AG04450 (cell line): ENCODE data around the gene SEMA5A. TPM values are rescaled to one million over a fixed set of nuclear protein-coding genes. Genes with fewer than 3 reads are reported as not detected.

Source experiments
- CTCF ChIA-PET: fragments of 300-600, 350-600 bp; formaldehyde crosslinking; extraction: SDS; loops from one replicate; lab custom pipeline; 2022; ENCODE audit warnings: antibody characterized with exemption, inconsistent platforms; lab: Charles Lee
- POLR2A ChIA-PET: fragments of 350-600 bp; formaldehyde crosslinking; extraction: SDS; loops from one replicate; lab custom pipeline; 2021; ENCODE audit warnings: antibody characterized with exemption, inconsistent platforms; lab: Yijun Ruan, JAX
- DNase-seq: peaks from one replicate; pipeline ENCODE4 v3.0.0-alpha.2; 2011; ENCODE audit warnings: low read depth, low spot score
- H3K27ac ChIP-seq: one replicate; pipeline ENCODE4 v1.5.1; 2012; ENCODE audit warnings: low read depth, low read length, control low read depth
- H3K27me3 ChIP-seq: one replicate; pipeline ENCODE4 v1.6.0; 2012; ENCODE audit warnings: low read length; ENCODE audit not compliant: control insufficient read depth, insufficient read depth
- H3K4me3 ChIP-seq: 2 replicates; pipeline ENCODE4 v1.5.1; 2011; ENCODE audit warnings: mild to moderate bottlenecking, low read depth, low read length, control low read depth
- H3K9me3 ChIP-seq: 2 replicates; pipeline ENCODE4 v1.5.1; 2012; ENCODE audit warnings: low read length; ENCODE audit not compliant: control insufficient read depth, insufficient read depth
- polyA plus RNA-seq: library from polyadenylated mRNA; depleted of rRNA; stranded (reverse); fragments of >200 nt; gene quantifications from 2 replicates; pipeline ENCODE4 v1.2.3, GENCODE V29; 2011
- TF ChIP-seq, protein P1 (sequence below): IDR thresholded peaks from 2 replicates; pipeline ENCODE4 v1.5.1; 2011; ENCODE audit warnings: low read depth, low read length, control low read depth, inconsistent platforms

Gene SEMA5A
- polyA plus RNA-seq, 1 experiment, result 31.8 TPM

DNA sequence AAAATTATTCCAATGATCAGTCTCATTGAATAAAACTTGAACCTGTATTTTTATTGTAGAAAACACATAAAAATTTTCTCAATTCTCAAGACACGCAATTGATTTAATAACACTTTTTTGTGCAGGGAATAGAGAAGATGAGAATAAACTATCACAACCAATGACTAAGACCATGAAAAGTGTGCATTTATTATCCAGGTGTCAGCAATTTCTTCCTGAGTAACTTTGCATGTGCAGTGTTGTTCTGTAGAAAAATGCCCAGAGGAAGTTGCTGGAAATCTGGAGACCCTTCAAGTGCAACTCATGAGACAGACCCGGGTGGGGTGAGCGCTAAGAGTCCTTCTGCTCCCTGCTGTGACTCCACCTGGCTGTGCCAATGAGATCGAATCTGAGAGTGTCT is 405.7 kb downstream of the SEMA5A start:
- H3K4me3 ChIP-seq, result no peak overlapping the region
- no peak overlapping the region for H3K27ac ChIP-seq
- no peaks in the 10 kb centered on the region for H3K27me3 ChIP-seq
- POLR2A ChIA-PET, result no interaction called here
- TF ChIP-seq, protein P1, sequence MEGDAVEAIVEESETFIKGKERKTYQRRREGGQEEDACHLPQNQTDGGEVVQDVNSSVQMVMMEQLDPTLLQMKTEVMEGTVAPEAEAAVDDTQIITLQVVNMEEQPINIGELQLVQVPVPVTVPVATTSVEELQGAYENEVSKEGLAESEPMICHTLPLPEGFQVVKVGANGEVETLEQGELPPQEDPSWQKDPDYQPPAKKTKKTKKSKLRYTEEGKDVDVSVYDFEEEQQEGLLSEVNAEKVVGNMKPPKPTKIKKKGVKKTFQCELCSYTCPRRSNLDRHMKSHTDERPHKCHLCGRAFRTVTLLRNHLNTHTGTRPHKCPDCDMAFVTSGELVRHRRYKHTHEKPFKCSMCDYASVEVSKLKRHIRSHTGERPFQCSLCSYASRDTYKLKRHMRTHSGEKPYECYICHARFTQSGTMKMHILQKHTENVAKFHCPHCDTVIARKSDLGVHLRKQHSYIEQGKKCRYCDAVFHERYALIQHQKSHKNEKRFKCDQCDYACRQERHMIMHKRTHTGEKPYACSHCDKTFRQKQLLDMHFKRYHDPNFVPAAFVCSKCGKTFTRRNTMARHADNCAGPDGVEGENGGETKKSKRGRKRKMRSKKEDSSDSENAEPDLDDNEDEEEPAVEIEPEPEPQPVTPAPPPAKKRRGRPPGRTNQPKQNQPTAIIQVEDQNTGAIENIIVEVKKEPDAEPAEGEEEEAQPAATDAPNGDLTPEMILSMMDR, result no peak
- H3K9me3 ChIP-seq, result peaks cover 5% of the 10 kb centered on the region; the same call in 1 of the 2 replicates
- no peak for DNase-seq
- CTCF ChIA-PET, result no interaction called here

DNA sequence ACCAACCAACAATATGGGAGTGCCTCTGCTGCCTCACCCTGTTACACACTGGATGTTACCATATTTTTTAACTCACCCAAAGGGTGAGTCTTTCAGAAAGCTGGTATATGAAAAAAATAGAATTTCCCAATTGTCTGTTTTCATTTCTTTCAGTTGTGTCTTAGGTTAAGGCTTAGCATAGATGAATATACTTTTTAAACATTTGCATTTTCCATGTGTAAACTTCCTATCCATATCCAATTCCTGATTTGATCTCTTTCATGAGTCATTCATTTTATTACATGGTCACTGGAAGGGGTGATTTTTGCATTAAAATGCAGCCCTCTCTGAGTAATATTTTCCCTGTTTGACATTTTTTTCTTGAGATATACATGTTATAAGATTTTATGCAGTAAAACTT is 406.5 kb downstream of the SEMA5A start:
- ChIA-PET CTCF (no interaction called here), POLR2A (no interaction called here)
- DNase-seq, result no peak
- H3K27ac ChIP-seq, result no peak overlapping the region
- TF ChIP-seq, protein P1, result no peak
- H3K9me3 ChIP-seq, result peaks cover under 1% of the 10 kb centered on the region; the same call in 1 of the 2 replicates
- no peak overlapping the region for H3K4me3 ChIP-seq
- H3K27me3 ChIP-seq, result no peaks in the 10 kb centered on the region

DNA sequence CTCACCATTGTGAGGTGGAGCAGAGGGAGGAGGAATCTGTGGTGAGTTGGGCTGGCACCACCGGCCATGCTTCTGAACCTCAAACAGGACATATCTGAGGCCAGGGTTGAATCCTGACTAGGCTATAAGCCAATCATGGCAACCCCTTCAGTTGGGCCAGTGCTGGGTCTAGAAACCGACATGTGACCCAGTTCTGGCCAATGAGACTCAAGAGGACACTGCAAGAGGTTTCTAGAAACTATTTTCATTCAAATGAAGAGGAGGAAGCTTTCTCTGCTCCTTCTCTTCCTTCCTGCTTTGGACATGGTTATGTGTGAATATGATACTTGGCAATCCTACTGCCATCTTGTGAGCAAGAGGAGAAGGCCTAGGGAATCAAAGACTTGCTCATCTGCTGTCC is 417.7 kb downstream of the SEMA5A start:
- TF ChIP-seq, protein P1, result no peak
- POLR2A ChIA-PET, result no interaction called here

DNA sequence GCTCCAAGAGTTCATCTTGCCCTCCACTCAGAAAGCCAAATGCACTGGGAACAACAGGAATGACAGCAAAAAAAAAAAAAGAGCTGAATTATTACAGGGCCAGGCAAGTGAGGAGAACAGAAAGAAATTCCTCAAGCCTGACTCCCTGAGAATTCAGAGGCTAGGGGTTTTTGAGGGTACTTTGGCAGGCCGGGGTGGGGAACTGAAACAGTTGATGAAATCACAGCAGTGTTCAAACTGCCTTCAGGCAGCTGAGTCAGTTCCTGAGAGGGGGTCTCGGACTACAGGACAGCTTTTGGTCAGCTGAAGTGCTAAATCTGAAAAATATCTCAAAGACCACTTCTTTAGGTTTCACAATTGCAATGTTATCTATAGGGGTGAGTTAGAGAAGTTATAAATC is 419.4 kb downstream of the SEMA5A start:
- Histone ChIP-seq H3K27ac (peak overlapping the region; percentile 21), H3K4me3 (no peak overlapping the region), H3K27me3 (no peaks in the 10 kb centered on the region), H3K9me3 (peaks cover 4% of the 10 kb centered on the region)
- POLR2A ChIA-PET, result no interaction called here
- TF ChIP-seq, protein P1, result no peak
- DNase-seq, result no peak
- CTCF ChIA-PET, result no interaction called here

More for the DNA sequence above, 417.7 kb downstream of the SEMA5A start:
- H3K4me3 ChIP-seq, result no peak overlapping the region
- no peak overlapping the region for H3K27ac ChIP-seq
- CTCF ChIA-PET, result interaction anchor here (0.5 kb wide), 1 partner anchor 198 kb away, joined by 5 read pairs; no protein-coding TSS in a partner anchor
- no peaks in the 10 kb centered on the region for H3K27me3 ChIP-seq
- H3K9me3 ChIP-seq, result peaks cover 4% of the 10 kb centered on the region
- DNase-seq, result no peak

DNA sequence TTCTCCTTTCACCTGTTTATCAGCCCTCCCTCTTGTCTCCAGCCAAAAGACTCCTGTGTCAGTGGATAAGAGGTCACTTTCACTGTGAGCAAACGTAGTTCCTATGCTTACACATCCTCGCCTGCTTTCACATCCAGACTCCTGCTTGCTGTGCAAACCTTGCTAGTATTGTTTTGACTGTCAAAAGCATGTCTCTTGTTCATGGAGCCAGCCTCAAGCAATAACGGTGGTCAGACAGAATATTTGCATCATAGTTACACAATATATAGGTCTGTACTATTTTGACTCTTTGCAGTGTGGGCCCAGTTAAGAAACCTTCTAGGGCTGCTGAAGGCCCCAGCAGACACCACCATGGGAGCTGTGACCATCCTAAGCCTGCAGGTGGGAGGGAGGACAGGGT is 420.0 kb downstream of the SEMA5A start:
- TF ChIP-seq, protein P1, result no peak
- Histone ChIP-seq H3K27ac (no peak overlapping the region), H3K9me3 (no peaks in the 10 kb centered on the region; the same call in 1 of the 2 replicates), H3K4me3 (no peak overlapping the region), H3K27me3 (no peaks in the 10 kb centered on the region)
- ChIA-PET POLR2A (no interaction called here), CTCF (no interaction called here)
- DNase-seq, result no peak
